Measurements from ENCODE around the gene PHF21A. TPM values are rescaled to one million over a fixed set of nuclear protein-coding genes. Genes with fewer than 3 reads are reported as not detected.

PHF21A gene
- total RNA-seq, 2 donors from 2014 or later: 24.7 to 48.0 TPM

- no peaks in the 10 kb centered on the region for H3K27me3 ChIP-seq (replicated peaks; ENCODE audit: insufficient read depth)
- H3K27ac ChIP-seq: no peak overlapping the region
- H3K36me3 ChIP-seq: no peaks in the 10 kb centered on the region
- no peak overlapping the region for H3K4me3 ChIP-seq
- no peaks in the 10 kb centered on the region for H3K4me1 ChIP-seq (replicated peaks)
- WGBS: 85% methylated on average over 31 of the region's 31 CpGs
- DNase-seq (ENCODE audit: low spot score): no peak
- TF ChIP-seq POLR2A (IDR thresholded peaks at IDR 0.05) (no peak), CTCF (IDR thresholded peaks at IDR 0.05) (no peak), POLR2AphosphoS5 (IDR thresholded peaks at IDR 0.05) (no peak)
- intact Hi-C loops (cut with DNase I): no loop called here
- no peaks in the 10 kb centered on the region for H3K9me3 ChIP-seq
Measured at GRCh38 chr11:46143049-46143806, 22.0 kb upstream of the PHF21A start.

GRCh38 chr11:46142561-46142960 lies 21.3 kb upstream of the PHF21A start:
- H3K4me1 ChIP-seq (replicated peaks): no peaks in the 10 kb centered on the region
- H3K4me3 ChIP-seq: no peak overlapping the region
- no peaks in the 10 kb centered on the region for H3K9me3 ChIP-seq
- H3K27ac ChIP-seq: no peak overlapping the region
- H3K27me3 ChIP-seq (replicated peaks; ENCODE audit: insufficient read depth): no peaks in the 10 kb centered on the region
- 70% methylated on average over 13 of the region's 17 CpGs for WGBS
- H3K36me3 ChIP-seq: no peaks in the 10 kb centered on the region
- no peak for TF ChIP-seq CTCF (IDR thresholded peaks at IDR 0.05)
- no peak for TF ChIP-seq POLR2AphosphoS5 (IDR thresholded peaks at IDR 0.05)
- no peak for TF ChIP-seq POLR2A (IDR thresholded peaks at IDR 0.05)
- intact Hi-C loops (cut with DNase I): no loop called here
- DNase-seq (ENCODE audit: low spot score): no peak

GRCh38 chr11:46141597-46141996 lies 20.3 kb upstream of the PHF21A start:
- 93% methylated on average over 3 of the region's 3 CpGs for WGBS
- Histone ChIP-seq H3K4me3 (no peak overlapping the region), H3K9me3 (no peaks in the 10 kb centered on the region), H3K27me3 (replicated peaks; ENCODE audit: insufficient read depth) (no peaks in the 10 kb centered on the region), H3K27ac (no peak overlapping the region), H3K36me3 (no peaks in the 10 kb centered on the region), H3K4me1 (replicated peaks) (no peaks in the 10 kb centered on the region)
- no peak for TF ChIP-seq POLR2A (IDR thresholded peaks at IDR 0.05)
- TF ChIP-seq POLR2AphosphoS5 (IDR thresholded peaks at IDR 0.05): no peak
- no peak for TF ChIP-seq CTCF (IDR thresholded peaks at IDR 0.05)
- intact Hi-C loops (cut with DNase I): no loop called here
- no peak for DNase-seq (ENCODE audit: low spot score)

GRCh38 chr11:46134540-46134939 lies 13.3 kb upstream of the PHF21A start:
- Histone ChIP-seq H3K4me1 (replicated peaks) (no peaks in the 10 kb centered on the region), H3K9me3 (no peaks in the 10 kb centered on the region), H3K36me3 (no peaks in the 10 kb centered on the region), H3K27me3 (replicated peaks; ENCODE audit: insufficient read depth) (no peaks in the 10 kb centered on the region), H3K27ac (no peak overlapping the region), H3K4me3 (no peak overlapping the region)
- 83% methylated on average over 3 of the region's 3 CpGs for WGBS
- intact Hi-C loops (cut with DNase I): no loop called here
- TF ChIP-seq POLR2A (IDR thresholded peaks at IDR 0.05) (no peak), POLR2AphosphoS5 (IDR thresholded peaks at IDR 0.05) (no peak), CTCF (IDR thresholded peaks at IDR 0.05) (no peak)
- no peak for DNase-seq (ENCODE audit: low spot score)

GRCh38 chr11:46134061-46134460 lies 12.8 kb upstream of the PHF21A start:
- Histone ChIP-seq H3K4me1 (replicated peaks) (no peaks in the 10 kb centered on the region), H3K4me3 (no peak overlapping the region), H3K9me3 (no peaks in the 10 kb centered on the region), H3K36me3 (no peaks in the 10 kb centered on the region), H3K27me3 (replicated peaks; ENCODE audit: insufficient read depth) (no peaks in the 10 kb centered on the region), H3K27ac (no peak overlapping the region)
- intact Hi-C loops (cut with DNase I): no loop called here
- DNase-seq (ENCODE audit: low spot score): no peak
- 76% methylated on average over 4 of the region's 4 CpGs for WGBS
- TF ChIP-seq POLR2A (IDR thresholded peaks at IDR 0.05) (no peak), CTCF (IDR thresholded peaks at IDR 0.05) (no peak), POLR2AphosphoS5 (IDR thresholded peaks at IDR 0.05) (no peak)
